Measurements from ENCODE around the gene MARCHF7.
"Not testable (repeated sequence)": the region's sequence is repeated elsewhere in the genome, so short reads cannot be mapped to it uniquely, and the experiment has no call there.

The MARCHF7 gene

GRCh38 chr2:159720676-159721075 is 8.4 kb downstream of the MARCHF7 start:
- TF ChIP-seq CTCF (IDR thresholded peaks at IDR 0.05; ENCODE audit: insufficient read depth, low read depth, low read length, missing control alignments) = no peak
- DNase-seq (ENCODE audit: low read depth) = no peak
- H3K4me3 ChIP-seq (ENCODE audit: low read length) = no peak overlapping the region

- no peak for DNase-seq (ENCODE audit: low read depth)
- no peak overlapping the region for H3K4me3 ChIP-seq (ENCODE audit: low read length)
- TF ChIP-seq CTCF (IDR thresholded peaks at IDR 0.05; ENCODE audit: insufficient read depth, low read depth, low read length, missing control alignments) = no peak
These were observed 10.3 kb downstream of the MARCHF7 start for GRCh38 chr2:159722580-159722979.

- not testable (repeated sequence) for DNase-seq (ENCODE audit: low read depth); H3K4me3 ChIP-seq (ENCODE audit: low read length)
These were observed 12.7 kb downstream of the MARCHF7 start for GRCh38 chr2:159724795-159725572.

GRCh38 chr2:159725713-159726112 is 13.4 kb downstream of the MARCHF7 start:
- no peak for TF ChIP-seq CTCF (IDR thresholded peaks at IDR 0.05; ENCODE audit: insufficient read depth, low read depth, low read length, missing control alignments)
- no peak for DNase-seq (ENCODE audit: low read depth)
- H3K4me3 ChIP-seq (ENCODE audit: low read length) = no peak overlapping the region

GRCh38 chr2:159728629-159729028 is 16.3 kb downstream of the MARCHF7 start:
- H3K4me3 ChIP-seq (ENCODE audit: low read length) = no peak overlapping the region
- no peak for DNase-seq (ENCODE audit: low read depth)
- no peak for TF ChIP-seq CTCF (IDR thresholded peaks at IDR 0.05; ENCODE audit: insufficient read depth, low read depth, low read length, missing control alignments)

- TF ChIP-seq CTCF (IDR thresholded peaks at IDR 0.05; ENCODE audit: insufficient read depth, low read depth, low read length, missing control alignments) = no peak
These were observed 23.3 kb downstream of the MARCHF7 start for GRCh38 chr2:159735648-159736047.

GRCh38 chr2:159736048-159736447 is 23.7 kb downstream of the MARCHF7 start:
- H3K4me3 ChIP-seq (ENCODE audit: low read length) = no peak overlapping the region
- no peak for TF ChIP-seq CTCF (IDR thresholded peaks at IDR 0.05; ENCODE audit: insufficient read depth, low read depth, low read length, missing control alignments)
- DNase-seq (ENCODE audit: low read depth) = peak; percentile 70

More at GRCh38 chr2:159735648-159736047, 23.3 kb downstream of the MARCHF7 start:
- peak; percentile 89 for DNase-seq (ENCODE audit: low read depth)
- no peak overlapping the region for H3K4me3 ChIP-seq (ENCODE audit: low read length)

Data from epithelial cell of esophagus (primary cell).